Loucy (cell line): ENCODE measurements around the gene DIPK1A.

Source experiments
- CTCF ChIP-seq: fragments of 200-600 bp; sonication (generic); conservative IDR thresholded peaks from 2 replicates; pipeline ENCODE4 v1.5.1; 2014; ENCODE audit warnings: mild to moderate bottlenecking, antibody characterized with exemption, low read length
- EZH2phosphoT487 ChIP-seq: fragments of 200-600 bp; IDR thresholded peaks from 2 replicates; pipeline ENCODE4 v1.6.1; 2018; ENCODE audit warnings: antibody characterized with exemption, mild to moderate bottlenecking, moderate library complexity, borderline replicate concordance

GRCh38 chr1:92937731-92938130, 23.5 kb downstream of the DIPK1A start:
- TF ChIP-seq CTCF (no peak), EZH2phosphoT487 (no peak)
